Stimulated activated CD4-positive, alpha-beta T cell treated with anti-CD3 and anti-CD28 coated beads, TNF-alpha, amount 100 ng/mL, for 1 hour (primary cell): ENCODE data around the gene ASTE1.
"Not testable (repeated sequence)": the region's sequence is repeated elsewhere in the genome, so short reads cannot be mapped to it uniquely, and the experiment has no call there.

Experiments used
- DNase-seq, 3 donors: peaks; one replicate each; pipeline ENCODE4 v3.0.0-alpha.2; 2020; ENCODE audit warnings: low read depth in 3 of 3, low spot score in 1 of 3

ASTE1 gene

GRCh38 chr3:131018970-131019369 is 7.7 kb downstream of the ASTE1 start:
- no peak for DNase-seq

DNA sequence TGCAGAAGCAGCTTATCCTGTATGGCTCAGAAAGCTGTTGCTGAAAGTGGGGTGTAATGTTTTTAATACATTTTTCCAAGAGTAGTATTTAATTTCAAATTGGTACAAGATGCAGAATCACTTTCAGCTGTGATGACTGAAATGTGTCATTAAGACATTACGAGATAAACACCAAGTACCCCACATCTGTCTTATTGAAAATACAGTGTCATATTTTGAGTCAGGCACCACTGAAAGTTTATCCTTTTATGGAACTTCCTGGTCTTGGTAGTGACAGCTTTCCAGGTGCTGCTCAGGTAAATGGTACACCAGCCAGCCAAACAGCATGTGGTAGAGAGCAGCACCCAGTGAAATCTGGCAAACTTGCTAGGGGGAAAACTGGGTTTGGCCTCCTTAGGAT is 16.9 kb downstream of the ASTE1 start:
- no peak for DNase-seq

- no peak for DNase-seq
Observed at GRCh38 chr3:131008326-131008725, 18.3 kb downstream of the ASTE1 start.

DNA sequence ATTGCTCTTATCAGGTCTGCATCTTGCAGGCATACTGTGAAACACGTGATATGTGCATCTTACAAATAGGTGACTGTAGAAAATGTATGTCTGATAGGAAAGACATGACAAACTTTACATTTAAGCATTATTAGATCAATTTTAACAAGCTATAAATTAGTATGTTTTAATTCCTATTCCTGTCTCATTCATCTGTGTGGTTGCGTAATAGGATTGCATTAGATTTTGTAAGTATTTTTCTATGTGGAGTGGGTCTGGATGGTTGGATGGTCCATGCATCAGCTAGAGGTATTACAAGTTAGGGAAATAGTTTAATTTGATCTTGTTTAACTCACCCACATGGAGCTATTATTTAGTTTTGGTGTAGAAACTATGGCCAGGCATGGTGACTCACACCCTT is 18.8 kb downstream of the ASTE1 start:
- DNase-seq = no peak

DNA sequence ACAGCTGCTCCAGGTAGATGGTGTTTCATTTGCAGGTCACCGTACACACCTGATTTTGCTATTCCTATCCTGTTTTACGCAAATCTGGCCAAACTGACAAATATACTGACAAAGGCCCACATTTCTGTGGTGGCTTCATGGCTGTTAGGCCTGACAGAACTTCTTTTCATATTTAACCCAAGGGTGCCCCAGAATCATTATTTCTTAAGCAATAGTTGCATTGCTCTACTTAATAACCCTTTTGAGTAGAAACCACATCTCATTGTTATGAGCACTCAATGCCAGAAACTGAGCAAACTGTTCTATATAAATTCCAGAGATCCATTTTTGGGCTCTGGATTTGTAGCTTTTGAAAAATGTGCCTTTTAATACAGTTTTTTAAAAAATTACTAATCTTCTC is 19.4 kb downstream of the ASTE1 start:
- no peak for DNase-seq

- no peak for DNase-seq
Observed at GRCh38 chr3:131004603-131005002, 22.0 kb downstream of the ASTE1 start.

DNA sequence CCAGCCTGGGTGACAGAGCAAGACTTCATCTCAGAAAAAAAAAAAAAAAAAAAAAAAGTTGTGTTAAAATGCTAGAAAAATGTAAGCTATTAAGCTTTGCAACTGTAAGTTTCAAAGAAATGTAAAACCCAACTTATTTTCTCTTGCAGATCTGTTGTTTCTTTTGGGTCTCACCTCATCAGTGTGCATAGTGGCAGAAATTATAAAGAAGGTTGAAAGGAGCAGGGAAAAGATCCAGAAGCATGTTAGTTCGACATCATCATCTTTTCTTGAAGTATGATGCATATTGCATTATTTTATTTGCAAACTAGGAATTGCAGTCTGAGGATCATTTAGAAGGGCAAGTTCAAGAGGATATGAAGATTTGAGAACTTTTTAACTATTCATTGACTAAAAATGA is 25.6 kb downstream of the ASTE1 start:
- no peak for DNase-seq

DNA sequence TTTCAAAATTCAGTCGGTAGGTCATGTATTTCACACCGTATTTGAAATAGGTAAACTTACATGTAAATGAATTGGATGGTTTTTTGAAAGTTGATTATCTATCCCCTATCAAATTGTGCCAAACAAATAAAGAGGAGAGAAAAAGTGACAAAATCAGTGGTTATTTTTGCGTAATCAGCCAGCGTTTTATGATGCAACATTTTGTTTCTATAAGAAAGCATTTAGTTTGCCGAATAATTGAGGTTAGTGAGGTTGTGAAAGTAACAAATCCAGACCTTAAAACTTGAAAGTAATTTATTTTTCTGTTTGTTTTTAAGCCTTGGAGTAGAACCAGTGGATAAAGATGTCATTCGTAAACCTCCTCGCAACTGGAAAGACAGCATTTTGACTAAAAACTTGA is 29.3 kb downstream of the ASTE1 start:
- DNase-seq = no peak

- DNase-seq = no peak
Observed at GRCh38 chr3:130992344-130992743, 34.3 kb downstream of the ASTE1 start.

DNA sequence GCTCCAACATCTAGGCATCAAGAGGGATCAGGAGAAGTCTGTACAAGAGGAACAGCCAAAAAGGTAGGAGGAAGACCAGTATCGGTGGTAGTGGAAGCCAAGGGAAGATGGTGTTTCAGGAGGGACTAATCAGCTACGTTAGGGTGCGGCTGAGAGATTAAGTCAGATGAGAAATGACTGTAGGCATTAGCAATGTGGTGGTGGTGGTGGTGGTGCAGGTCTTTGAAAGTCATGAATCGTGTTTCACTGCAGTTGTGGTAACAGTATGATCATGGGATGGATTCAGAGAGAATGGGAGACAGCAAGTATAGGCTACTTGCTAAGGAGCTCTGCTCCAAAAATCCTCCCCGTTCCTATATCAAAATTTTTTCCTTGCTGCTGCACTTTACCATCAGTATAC is 35.5 kb downstream of the ASTE1 start:
- no peak for DNase-seq

- no peak for DNase-seq
Observed at GRCh38 chr3:130990282-130990681, 36.3 kb downstream of the ASTE1 start.

DNA sequence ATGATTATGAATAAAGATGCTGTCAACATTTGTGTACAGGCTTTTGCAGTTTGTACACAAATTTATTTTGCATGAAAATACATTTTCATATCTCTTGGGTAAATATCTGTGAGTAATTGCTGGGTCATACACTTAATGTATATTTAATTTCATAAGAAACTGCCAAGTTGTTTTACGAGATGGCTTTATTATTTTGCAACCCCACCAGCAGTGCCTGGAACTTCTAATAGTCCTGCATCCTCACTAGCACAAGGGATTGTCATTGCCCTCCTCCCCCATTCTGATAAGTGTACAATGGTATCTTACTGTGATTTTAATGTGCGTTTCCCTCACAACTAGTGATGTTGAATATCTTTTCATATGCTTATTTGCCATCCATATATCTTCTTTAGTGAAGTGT is 45.2 kb downstream of the ASTE1 start:
- no peak for DNase-seq

- DNase-seq = no peak
Observed at GRCh38 chr3:130979117-130979516, 47.5 kb downstream of the ASTE1 start.

- no peak for DNase-seq
Observed at GRCh38 chr3:130976706-130977105, 49.9 kb downstream of the ASTE1 start.

DNA sequence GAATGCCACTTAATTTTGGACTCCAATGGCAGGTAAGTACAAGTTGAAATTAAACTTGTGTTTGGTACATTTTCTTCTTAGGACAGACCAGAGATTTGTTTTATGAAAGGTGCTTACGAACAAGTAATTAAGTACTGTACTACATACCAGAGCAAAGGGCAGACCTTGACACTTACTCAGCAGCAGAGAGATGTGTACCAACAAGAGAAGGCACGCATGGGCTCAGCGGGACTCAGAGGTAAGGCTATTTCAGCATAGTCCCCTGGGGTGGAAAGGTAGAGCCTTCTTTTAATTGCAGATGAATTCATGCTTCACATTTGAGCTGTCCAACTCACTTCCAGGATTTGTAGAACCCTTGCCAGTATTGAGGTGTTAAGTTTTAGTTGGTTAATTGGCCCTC is 51.4 kb downstream of the ASTE1 start:
- no peak for DNase-seq

DNA sequence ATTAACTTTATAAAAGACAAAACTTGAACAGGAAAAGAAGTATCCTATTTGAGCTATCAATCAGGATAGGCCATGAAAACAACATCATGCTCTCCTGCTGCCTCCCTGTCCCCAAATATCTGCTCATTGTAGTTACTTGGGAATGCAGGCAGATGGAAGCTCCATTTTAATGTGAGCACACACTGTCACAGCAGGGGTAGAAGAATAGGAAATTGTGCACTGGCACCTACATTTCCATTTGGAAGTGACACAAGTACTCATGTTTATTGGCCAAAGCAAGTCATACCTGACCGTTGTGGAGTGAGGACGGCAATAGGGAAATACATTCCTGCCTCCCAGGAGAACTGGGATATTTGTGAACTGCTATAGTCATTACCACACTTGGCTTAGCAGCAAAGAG is 52.4 kb downstream of the ASTE1 start:
- no peak for DNase-seq

- no peak for DNase-seq
Observed at GRCh38 chr3:130973406-130973805, 53.2 kb downstream of the ASTE1 start.

DNA sequence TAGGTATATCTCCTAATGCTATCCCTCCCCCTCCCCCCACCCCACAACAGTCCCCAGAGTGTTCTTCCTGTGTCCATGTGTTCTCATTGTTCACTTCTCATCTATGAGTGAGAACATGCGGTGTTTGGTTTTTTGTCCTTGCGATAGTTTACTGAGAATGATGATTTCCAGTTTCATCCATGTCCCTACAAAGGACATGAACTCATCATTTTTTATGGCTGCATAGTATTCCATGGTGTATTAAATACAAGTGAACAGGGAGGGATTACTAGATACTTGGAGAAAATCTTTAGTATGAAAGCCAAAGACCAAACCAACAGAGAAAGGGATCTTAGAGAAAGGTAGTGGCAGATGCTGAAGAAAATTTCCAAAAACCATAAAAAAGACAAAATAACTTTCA is 54.0 kb downstream of the ASTE1 start:
- DNase-seq = not testable (repeated sequence)

DNA sequence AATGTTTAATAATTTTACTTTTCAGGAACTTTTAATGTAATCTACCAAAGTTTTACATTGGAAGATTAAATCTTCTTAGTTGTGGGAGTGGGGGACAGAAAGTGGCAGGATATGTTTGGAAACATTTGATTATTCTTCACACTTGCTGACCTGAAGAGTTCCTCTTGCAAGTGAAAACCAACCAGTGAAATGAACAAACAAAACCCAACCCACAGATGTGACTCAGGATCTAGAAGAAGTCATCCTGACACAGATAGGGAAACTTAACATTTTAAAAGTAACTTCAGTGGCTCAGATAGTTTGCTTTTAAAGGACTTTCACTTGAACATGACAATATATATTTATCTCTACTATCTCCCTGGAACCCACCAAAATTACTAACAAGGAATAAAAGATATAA is 55.4 kb downstream of the ASTE1 start:
- no peak for DNase-seq

- no peak for DNase-seq
Observed at GRCh38 chr3:130969621-130970020, 57.0 kb downstream of the ASTE1 start.

DNA sequence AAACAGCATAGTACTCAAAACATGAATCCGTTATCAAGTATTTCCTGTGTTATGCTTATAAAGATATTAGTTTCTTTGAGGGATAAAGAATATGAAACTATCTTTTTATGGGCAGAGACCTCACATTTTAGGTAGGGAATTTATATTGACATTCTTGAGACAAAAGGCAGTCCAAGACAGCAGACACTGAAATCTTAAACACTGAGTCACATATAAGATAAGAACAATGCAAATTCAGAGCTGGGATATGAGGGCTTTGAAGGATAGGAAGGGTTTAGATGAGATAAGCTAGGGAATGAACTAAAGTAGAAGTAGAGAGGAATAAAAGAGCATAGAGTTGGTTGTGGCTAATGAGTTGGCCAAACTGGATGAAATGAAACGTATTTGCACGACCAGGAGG is 58.4 kb downstream of the ASTE1 start:
- DNase-seq = no peak

- DNase-seq = no peak
Observed at GRCh38 chr3:130967281-130967680, 59.3 kb downstream of the ASTE1 start.

DNA sequence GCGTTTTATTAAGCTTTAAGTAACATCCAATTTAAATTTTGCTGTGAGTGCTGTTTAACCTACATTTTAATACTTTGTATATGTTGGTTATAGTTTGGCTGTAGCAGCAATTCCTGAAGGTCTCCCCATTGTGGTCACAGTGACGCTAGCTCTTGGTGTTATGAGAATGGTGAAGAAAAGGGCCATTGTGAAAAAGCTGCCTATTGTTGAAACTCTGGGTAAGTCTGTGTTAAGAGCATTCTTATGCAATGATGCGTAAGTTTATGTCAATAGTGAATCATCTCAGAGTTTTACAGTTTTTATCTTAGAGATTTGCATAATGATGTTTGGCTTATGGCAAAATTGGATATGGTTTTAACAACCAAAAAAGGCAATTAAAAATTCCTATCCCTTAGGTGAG is 62.7 kb downstream of the ASTE1 start:
- no peak for DNase-seq
